ENCODE measurements around the gene YIPF6. TPM values are rescaled to one million over a fixed set of nuclear protein-coding genes. Genes with fewer than 3 reads are reported as not detected.

The YIPF6 gene
- total and polyA plus RNA-seq, 9 of the 15 experiments (the other 6 are each of a cell fraction or from before 2014, with no cell fraction given) = 7.7 to 44.2 (median 22.4) TPM

- 21% methylated on average over 13 of the region's 17 CpGs for WGBS (ENCODE audit: insufficient coverage, low coverage, missing lambda C conversion rate)
- no peak for TF ChIP-seq LARP7 (IDR thresholded peaks at IDR 0.05)
- TF ChIP-seq ZNF436 (CRISPR knock-in tag; IDR thresholded peaks at IDR 0.05) = no peak
- 0 out of 2 replicates have a peak, but pooled peaks have one; percentile 19 for TF ChIP-seq LCOR (CRISPR knock-in tag; IDR thresholded peaks at IDR 0.05)
- TF ChIP-seq USF2 (CRISPR knock-in tag; IDR thresholded peaks at IDR 0.05) = peak; percentile 58
- TF ChIP-seq, protein P1, sequence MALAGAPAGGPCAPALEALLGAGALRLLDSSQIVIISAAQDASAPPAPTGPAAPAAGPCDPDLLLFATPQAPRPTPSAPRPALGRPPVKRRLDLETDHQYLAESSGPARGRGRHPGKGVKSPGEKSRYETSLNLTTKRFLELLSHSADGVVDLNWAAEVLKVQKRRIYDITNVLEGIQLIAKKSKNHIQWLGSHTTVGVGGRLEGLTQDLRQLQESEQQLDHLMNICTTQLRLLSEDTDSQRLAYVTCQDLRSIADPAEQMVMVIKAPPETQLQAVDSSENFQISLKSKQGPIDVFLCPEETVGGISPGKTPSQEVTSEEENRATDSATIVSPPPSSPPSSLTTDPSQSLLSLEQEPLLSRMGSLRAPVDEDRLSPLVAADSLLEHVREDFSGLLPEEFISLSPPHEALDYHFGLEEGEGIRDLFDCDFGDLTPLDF (CRISPR knock-in tag; IDR thresholded peaks at IDR 0.05) = no peak
- peak; percentile 11; the same call in 1 of the 2 replicates for TF ChIP-seq EGR1 (conservative IDR thresholded peaks at IDR 0.05)
- peak; percentile 63 for TF ChIP-seq USF1 (CRISPR knock-in tag; IDR thresholded peaks at IDR 0.05)
- TF ChIP-seq ETV6 (IDR thresholded peaks at IDR 0.05; ENCODE audit: borderline replicate concordance in 1 of 2, low read depth in 2 of 2, low read length in 1 of 2) = no peak
- TF ChIP-seq ETV6 (CRISPR knock-in tag; IDR thresholded peaks at IDR 0.05; ENCODE audit: borderline replicate concordance) = no peak
- 0 out of 2 replicates have a peak, but pooled peaks have one; percentile 36 for TF ChIP-seq GTF2E2 (tag; IDR thresholded peaks at IDR 0.05)
- Histone ChIP-seq H3K4me2 (ENCODE audit: insufficient read depth, low read length) (peak overlapping the region; percentile 94), H3K9me3 (replicated peaks; ENCODE audit: control insufficient read depth, insufficient read depth, low read depth, low read length) (no peaks in the 10 kb centered on the region), H3K4me3 (peak overlapping the region; percentile 88), H4K20me1 (replicated peaks; ENCODE audit: control insufficient read depth, insufficient read depth, low read length) (no peaks in the 10 kb centered on the region; the same call in none of the 2 replicates), H3K36me3 (ENCODE audit: control insufficient read depth, insufficient read depth, low read length) (peaks cover 30% of the 10 kb centered on the region; the same call in 2 of the 3 replicates), H3K27ac (ENCODE audit: extremely low read depth, low read depth, low read length) (peak overlapping the region; percentile 98), H3K9ac (ENCODE audit: insufficient read depth in 1 of 2, low read depth in 2 of 2, low read length in 2 of 2) (peak overlapping the region; percentile 98 to 99), H3K9me1 (ENCODE audit: control insufficient read depth, insufficient read depth, low read length) (peaks cover 2% of the 10 kb centered on the region), H2AFZ (ENCODE audit: low read depth, low read length) (peak overlapping the region; percentile 98), H3K27me3 (ENCODE audit: control insufficient read depth in 2 of 2, insufficient read depth in 2 of 2, low read length in 2 of 2) (no peaks in the 10 kb centered on the region), H3K4me1 (replicated peaks in 1 of 2; ENCODE audit: control insufficient read depth in 2 of 2, insufficient read depth in 2 of 2, low read length in 2 of 2) (peaks cover 0 to 17% of the 10 kb centered on the region in 2 experiments; a peak in 4 of 5 replicates), H3K79me2 (ENCODE audit: control insufficient read depth, insufficient read depth, low read length) (peaks cover 69% of the 10 kb centered on the region)
- ATAC-seq = no peak
- FAIRE-seq = no peak
- intact Hi-C loops (cut with micrococcal nuclease) (loop anchor here (10.0 kb wide), 1 partner anchor 305 kb away; no protein-coding TSS in a partner anchor), in situ Hi-C loops (cut with MboI) (no loop called here)
- BruUV-seq (replicated peaks) = no TSS peak
- POLR2A ChIA-PET = interaction anchor here (0.9 to 2.1 kb wide), 3 partner anchors 9 to 19 kb away, joined by 3 to 6 read pairs (median 5); no protein-coding TSS in a partner anchor
- DNase-seq (ENCODE audit: extremely low read depth in 1 of 4, low spot score in 3 of 4) = peak in 1 of 4 experiments; percentile 6
- CTCF ChIA-PET (ENCODE audit: low intra/inter-chr PET ratio) = no interaction called here
These were observed 973 bp downstream of the YIPF6 start for GRCh38 chrX:68499543-68500504.

Data from K562 (cell line).